HepG2 (cell line): Measurements from ENCODE around the gene CORT. TPM values are rescaled to one million over a fixed set of nuclear protein-coding genes. Genes with fewer than 3 reads are reported as not detected.
A peak's percentile ranks its signal among the peaks of the same experiment; 100 is the strongest.

Experiments used
- AHDC1 ChIP-seq: sonication (generic); formaldehyde crosslinking; IDR thresholded peaks from 2 replicates; pipeline ENCODE4 v1.5.1; 2020; ENCODE audit warnings: mild to moderate bottlenecking, missing genetic modification reagents, borderline replicate concordance
- BCLAF1 ChIP-seq: fragments of 450-650 bp; IDR thresholded peaks from 2 replicates; pipeline ENCODE4 v1.6.1; 2017; ENCODE audit warnings: mild to moderate bottlenecking
- CHD4 ChIP-seq: fragments of 200-600 bp; sonication (generic); IDR thresholded peaks from 2 replicates; pipeline ENCODE4 v1.7.0; 2017; ENCODE audit warnings: mild to moderate bottlenecking, low read length, borderline replicate concordance
- SP1 ChIP-seq, 2 experiments: fragments of 450-650 bp in 1 of 2; sonication (generic) in 1 of 2; formaldehyde crosslinking in 1 of 2; IDR thresholded peaks; 2 replicates each; pipeline versions ENCODE4 v1.4.0 to v1.6.1; 2016 to 2020; ENCODE audit warnings: missing genetic modification reagents in 1 of 2
- ZNF253 ChIP-seq: sonication (generic); formaldehyde crosslinking; IDR thresholded peaks from 2 replicates; pipeline ENCODE4 v1.8.0; 2022; ENCODE audit warnings: mild to moderate bottlenecking, missing genetic modification reagents, borderline replicate concordance
- ZNF260 ChIP-seq: sonication (generic); formaldehyde crosslinking; IDR thresholded peaks from 2 replicates; pipeline ENCODE4 v1.4.0; 2020; ENCODE audit warnings: missing genetic modification reagents, low read depth, mild to moderate bottlenecking, borderline replicate concordance
- ZNF333 ChIP-seq: sonication (generic); formaldehyde crosslinking; IDR thresholded peaks from 2 replicates; pipeline ENCODE4 v1.4.0; 2020; ENCODE audit warnings: mild to moderate bottlenecking, missing genetic modification reagents, borderline replicate concordance
- ZNF574 ChIP-seq: sonication (generic); formaldehyde crosslinking; IDR thresholded peaks from 2 replicates; pipeline ENCODE4 v1.4.0; 2020; ENCODE audit warnings: missing genetic modification reagents
- ZNF761 ChIP-seq: sonication (generic); formaldehyde crosslinking; conservative IDR thresholded peaks from 2 replicates; pipeline ENCODE4 v1.4.0; 2020; ENCODE audit warnings: mild to moderate bottlenecking, missing genetic modification reagents
- ZNF790 ChIP-seq: sonication (generic); formaldehyde crosslinking; IDR thresholded peaks from 2 replicates; pipeline ENCODE4 v1.8.0; 2022; ENCODE audit warnings: missing genetic modification reagents, mild to moderate bottlenecking, borderline replicate concordance
- ZXDC ChIP-seq: sonication (generic); formaldehyde crosslinking; IDR thresholded peaks from 2 replicates; pipeline ENCODE4 v1.5.0; 2020; ENCODE audit warnings: mild to moderate bottlenecking, missing genetic modification reagents
- polyA plus RNA-seq, 8 experiments: library from polyadenylated mRNA; depleted of rRNA in 3 of 8; stranded (reverse) in 7 of 8; unstranded in 1 of 8; fragments of >200 nt; fragmentation: Illumina TruSeq in 4 of 8; extraction: Trizol in 4 of 8; gene quantifications; 2 replicates each; pipeline versions ENCODE4 v1.2.1 to v1.2.3, GENCODE V29; 2011 to 2016; ENCODE audit warnings: low read depth in 4 of 8, missing spikeins in 1 of 8, mixed read lengths in 1 of 8; ENCODE audit not compliant: insufficient read depth in 1 of 8
- total RNA-seq, 5 experiments: library from RNA; depleted of rRNA; stranded (reverse); fragments of >200 nt; fragmentation: Illumina TruSeq; extraction: Trizol; gene quantifications; 2 replicates each; pipeline ENCODE4 v1.2.3, GENCODE V29; 2016; ENCODE audit warnings: low read depth in 1 of 5

The CORT gene
- total and polyA plus RNA-seq, 2 of the 13 experiments (the other 11 are each of a cell fraction or from before 2014, with no cell fraction given): 0.11 to 0.62 TPM

GRCh38 chr1:10472220-10473144, 22.7 kb downstream of the CORT start, which contains the start of gene DFFA (continued):
- TF ChIP-seq AHDC1 (CRISPR knock-in tag) (no peak), ZXDC (CRISPR knock-in tag) (no peak), ZNF761 (CRISPR knock-in tag) (no peak), ZNF253 (CRISPR knock-in tag) (no peak), SP1 (IDR thresholded peaks at IDR 0.05) (no peak), SP1 (CRISPR knock-in tag; IDR thresholded peaks at IDR 0.05) (peak; percentile 40; the same call in 1 of the 2 replicates), ZNF574 (CRISPR knock-in tag) (peak; percentile 97), ZNF790 (CRISPR knock-in tag) (peak; percentile 83; the same call in 1 of the 2 replicates), CHD4 (no peak), ZNF333 (CRISPR knock-in tag) (peak; percentile 81; the same call in 1 of the 2 replicates), ZNF260 (CRISPR knock-in tag) (no peak), BCLAF1 (no peak)
